ENCODE data around the gene TEX11.

GRCh38 chrX:70672326-70672725, 236.2 kb downstream of the TEX11 start:
- no peak for TF ChIP-seq CTCF (conservative IDR thresholded peaks at IDR 0.05; ENCODE audit: low read depth, low read length)
- no peak for TF ChIP-seq EZH2 (IDR thresholded peaks at IDR 0.05; ENCODE audit: borderline replicate concordance, low read depth, low read length, poor library complexity, severe bottlenecking)
